Lower lobe of right lung (tissue), 2 donors: Measurements from ENCODE around the gene SLC15A1. TPM values are rescaled to one million over a fixed set of nuclear protein-coding genes. Genes with fewer than 3 reads are reported as not detected.

ENCODE experiments used
- ATAC-seq, 2 donors: fragments of 200-7000 bp; cut with Tn5 transposase; one replicate each; pipeline ENCODE4 v1.9.1; 2020 to 2022; ENCODE audit warnings: mild to moderate bottlenecking in 2 of 2, moderate library complexity in 2 of 2
- DNase-seq: peaks from one replicate; pipeline ENCODE4 v3.0.0-alpha.2; 2020
- H3K27ac ChIP-seq: fragments of 200-600 bp; one replicate; pipeline ENCODE4 v1.8.0; 2022
- H3K27me3 ChIP-seq: fragments of 200-600 bp; one replicate; pipeline ENCODE4 v1.8.0; 2022; ENCODE audit warnings: low read depth
- H3K36me3 ChIP-seq: fragments of 200-600 bp; one replicate; pipeline ENCODE4 v1.8.0; 2022; ENCODE audit warnings: mild to moderate bottlenecking
- H3K4me1 ChIP-seq: fragments of 200-600 bp; one replicate; pipeline ENCODE4 v1.8.0; 2022
- H3K4me3 ChIP-seq: fragments of 200-600 bp; one replicate; pipeline ENCODE4 v1.8.0; 2022; ENCODE audit warnings: mild to moderate bottlenecking
- H3K9me3 ChIP-seq: fragments of 200-600 bp; one replicate; pipeline ENCODE4 v1.8.0; 2022
- CTCF ChIP-seq: fragments of 200-600 bp; IDR thresholded peaks from one replicate; pipeline ENCODE4 v1.8.0; 2022; ENCODE audit warnings: antibody characterized with exemption, mild to moderate bottlenecking
- intact Hi-C: fragments of 100-400 bp; cut with DNase I; formaldehyde crosslinking; loops from one replicate; pipeline ENCODE4 v1.11.0; 2022
- total RNA-seq: library from RNA; stranded (reverse); fragmentation: NEBNext Ultra II Directional; extraction: Animal tissue kit (Norgen Biotek cat#: 25700); gene quantifications from one replicate; pipeline ENCODE4 v1.2.1, GENCODE V29; 2021
- donor health status: DM: no; HTN: yes; CAD: no; lungs with severe emphysema.

Gene SLC15A1
- total RNA-seq, 1 donor from 2014 or later = not detected

- DNase-seq (no peak), ATAC-seq (no peak)
- Histone ChIP-seq H3K9me3 (no peaks in the 10 kb centered on the region), H3K4me3 (no peak overlapping the region), H3K27me3 (no peaks in the 10 kb centered on the region), H3K36me3 (no peaks in the 10 kb centered on the region), H3K4me1 (no peaks in the 10 kb centered on the region), H3K27ac (no peak overlapping the region)
- no peak for TF ChIP-seq CTCF
- intact Hi-C loops = no loop called here
These were observed 63.0 kb downstream of the SLC15A1 start for GRCh38 chr13:98689347-98689968.

- H3K27ac ChIP-seq = no peak overlapping the region
- no peak for TF ChIP-seq CTCF
- DNase-seq = no peak
- intact Hi-C loops = no loop called here
- H3K4me3 ChIP-seq = no peak overlapping the region
- H3K36me3 ChIP-seq = no peaks in the 10 kb centered on the region
- no peaks in the 10 kb centered on the region for H3K9me3 ChIP-seq
- no peak for ATAC-seq
- H3K27me3 ChIP-seq = no peaks in the 10 kb centered on the region
- H3K4me1 ChIP-seq = no peaks in the 10 kb centered on the region
These were observed 64.1 kb downstream of the SLC15A1 start for GRCh38 chr13:98688373-98688772.

GRCh38 chr13:98687319-98687718, 65.2 kb downstream of the SLC15A1 start:
- no peaks in the 10 kb centered on the region for H3K9me3 ChIP-seq
- no peak for ATAC-seq
- H3K4me1 ChIP-seq = no peaks in the 10 kb centered on the region
- intact Hi-C loops = no loop called here
- no peak for DNase-seq
- H3K27me3 ChIP-seq = no peaks in the 10 kb centered on the region
- H3K36me3 ChIP-seq = no peaks in the 10 kb centered on the region
- H3K27ac ChIP-seq = no peak overlapping the region
- no peak for TF ChIP-seq CTCF
- no peak overlapping the region for H3K4me3 ChIP-seq

- Histone ChIP-seq H3K9me3 (no peaks in the 10 kb centered on the region), H3K27ac (no peak overlapping the region), H3K36me3 (no peaks in the 10 kb centered on the region), H3K4me3 (no peak overlapping the region), H3K4me1 (no peaks in the 10 kb centered on the region), H3K27me3 (no peaks in the 10 kb centered on the region)
- DNase-seq (no peak), ATAC-seq (no peak)
- intact Hi-C loops = no loop called here
- TF ChIP-seq CTCF = no peak
These were observed 66.2 kb downstream of the SLC15A1 start for GRCh38 chr13:98686270-98686669.

- DNase-seq (no peak), ATAC-seq (no peak)
- TF ChIP-seq CTCF = no peak
- no peaks in the 10 kb centered on the region for H3K27me3 ChIP-seq
- no peaks in the 10 kb centered on the region for H3K4me1 ChIP-seq
- no peaks in the 10 kb centered on the region for H3K9me3 ChIP-seq
- intact Hi-C loops = no loop called here
- no peak overlapping the region for H3K4me3 ChIP-seq
- no peak overlapping the region for H3K27ac ChIP-seq
- H3K36me3 ChIP-seq = no peaks in the 10 kb centered on the region
These were observed 67.3 kb downstream of the SLC15A1 start for GRCh38 chr13:98685146-98685545.
